Osteocyte (in vitro differentiated cells): ENCODE data around the gene CRYZ. TPM values are rescaled to one million over a fixed set of nuclear protein-coding genes. Genes with fewer than 3 reads are reported as not detected.
A peak's percentile ranks its signal among the peaks of the same experiment; 100 is the strongest.

Experiments used
- DNase-seq: peaks from one replicate; pipeline ENCODE4 v3.0.0; 2021; ENCODE audit warnings: mixed read lengths; ENCODE audit not compliant: unreplicated experiment; ENCODE audit errors: extremely low spot score
- H3K27ac Mint-ChIP-seq: one replicate; pipeline ENCODE4 v1.8.0; 2021; ENCODE audit warnings: mild to moderate bottlenecking, mixed read lengths; ENCODE audit not compliant: unreplicated experiment
- H3K27me3 Mint-ChIP-seq: one replicate; pipeline ENCODE4 v1.8.0; 2021; ENCODE audit warnings: mixed read lengths; ENCODE audit not compliant: unreplicated experiment
- H3K36me3 Mint-ChIP-seq: one replicate; pipeline ENCODE4 v1.8.0; 2021; ENCODE audit warnings: mixed read lengths; ENCODE audit not compliant: unreplicated experiment
- H3K4me1 Mint-ChIP-seq: one replicate; pipeline ENCODE4 v1.8.0; 2021; ENCODE audit warnings: mixed read lengths; ENCODE audit not compliant: unreplicated experiment
- H3K4me3 Mint-ChIP-seq: one replicate; pipeline ENCODE4 v1.8.0; 2021; ENCODE audit warnings: mild to moderate bottlenecking, moderate library complexity, mixed read lengths; ENCODE audit not compliant: unreplicated experiment
- H3K9me3 Mint-ChIP-seq: one replicate; pipeline ENCODE4 v1.8.0; 2021; ENCODE audit warnings: mixed read lengths; ENCODE audit not compliant: unreplicated experiment
- CTCF ChIP-seq: fragments of 200-600 bp; sonication (generic); IDR thresholded peaks from 2 replicates; pipeline ENCODE4 v1.5.0; 2021; ENCODE audit warnings: antibody characterized with exemption, mild to moderate bottlenecking, moderate library complexity
- total RNA-seq: library from RNA; stranded (reverse); gene quantifications from 2 replicates; pipeline ENCODE4 v1.2.1, GENCODE V29; 2021

CRYZ gene
- total RNA-seq, 1 donor from 2014 or later = 7.1 TPM

DNA sequence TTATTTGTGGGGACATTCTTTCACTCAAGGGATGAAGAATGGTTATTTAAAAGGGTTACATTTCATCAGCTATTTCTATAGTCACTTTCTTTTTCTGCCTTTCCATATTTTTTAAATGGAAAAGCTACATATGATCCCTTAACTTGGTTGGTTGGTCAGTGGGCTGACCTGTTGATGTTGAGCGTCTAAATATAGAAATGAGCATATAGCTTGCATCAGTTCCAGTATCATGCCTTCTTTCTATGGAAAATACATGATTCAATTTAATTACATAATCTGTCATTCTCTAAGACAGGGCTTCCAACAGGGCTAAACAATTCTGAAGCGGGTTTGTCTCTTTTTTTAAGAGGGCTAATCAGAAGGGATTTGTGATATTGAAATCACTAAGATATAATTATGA, 40.7 kb upstream of the CRYZ start:
- no peaks in the 10 kb centered on the region for H3K9me3 Mint-ChIP-seq
- H3K27me3 Mint-ChIP-seq = peaks cover 27% of the 10 kb centered on the region
- no peak overlapping the region for H3K27ac Mint-ChIP-seq
- no peaks in the 10 kb centered on the region for H3K4me1 Mint-ChIP-seq
- H3K4me3 Mint-ChIP-seq = no peak overlapping the region
- no peaks in the 10 kb centered on the region for H3K36me3 Mint-ChIP-seq
- TF ChIP-seq CTCF = no peak
- DNase-seq = no peak

DNA sequence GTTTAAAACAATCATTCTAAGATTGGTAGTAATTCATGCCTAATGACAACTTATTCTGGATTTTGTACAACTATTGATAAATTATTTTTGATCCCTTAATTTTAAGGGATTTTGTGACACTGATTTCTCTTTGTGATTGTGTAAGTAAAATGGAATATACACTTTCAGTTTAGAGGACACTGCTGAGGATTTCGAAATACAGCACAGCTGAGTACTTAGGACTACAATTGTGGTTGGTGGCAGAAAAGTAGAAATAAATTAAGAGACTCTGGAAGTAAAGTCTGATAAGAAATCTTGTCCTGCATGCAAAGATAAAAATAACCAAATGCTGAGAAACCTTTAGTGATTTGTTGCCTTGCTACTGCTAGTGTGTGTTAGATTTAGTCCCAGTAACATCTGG, 40.1 kb upstream of the CRYZ start:
- no peak for TF ChIP-seq CTCF

DNA sequence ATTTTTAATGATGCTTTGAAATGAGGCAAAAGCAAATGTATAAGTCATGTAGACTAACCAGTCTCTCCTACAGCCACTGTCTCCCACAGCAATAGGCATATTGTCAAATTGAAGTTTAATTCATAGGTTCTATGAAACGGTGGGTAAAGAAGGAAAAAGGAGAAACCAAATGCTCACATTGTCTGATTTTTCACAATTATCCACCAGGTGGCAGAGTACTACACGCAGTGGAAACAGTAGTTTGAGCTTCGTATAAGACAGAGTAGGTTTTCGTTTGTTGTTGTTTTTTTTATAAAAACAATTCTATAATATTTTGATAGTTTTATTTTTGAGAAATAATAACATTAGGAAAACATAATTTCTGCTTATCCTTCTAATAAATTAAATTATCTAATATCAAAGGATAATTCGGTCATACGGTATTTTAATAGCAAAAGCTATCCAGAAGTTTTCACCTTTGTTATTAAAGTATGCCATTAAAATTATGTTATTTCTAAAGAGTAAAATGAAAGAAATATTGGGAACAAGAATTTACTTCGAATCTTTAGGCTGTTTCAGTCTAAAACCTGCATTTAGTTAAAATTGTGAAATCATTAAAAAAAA, 39.2 kb upstream of the CRYZ start:
- peak; percentile 80 for TF ChIP-seq CTCF
- no peak overlapping the region for H3K4me3 Mint-ChIP-seq
- H3K27me3 Mint-ChIP-seq = peaks cover 27% of the 10 kb centered on the region
- H3K27ac Mint-ChIP-seq = no peak overlapping the region
- no peaks in the 10 kb centered on the region for H3K4me1 Mint-ChIP-seq
- DNase-seq = no peak
- H3K9me3 Mint-ChIP-seq = no peaks in the 10 kb centered on the region
- H3K36me3 Mint-ChIP-seq = no peaks in the 10 kb centered on the region

More for the DNA sequence above, 40.1 kb upstream of the CRYZ start:
- no peak overlapping the region for H3K27ac Mint-ChIP-seq
- no peaks in the 10 kb centered on the region for H3K9me3 Mint-ChIP-seq
- H3K27me3 Mint-ChIP-seq = peaks cover 27% of the 10 kb centered on the region
- DNase-seq = no peak
- no peaks in the 10 kb centered on the region for H3K36me3 Mint-ChIP-seq
- H3K4me3 Mint-ChIP-seq = no peak overlapping the region
- H3K4me1 Mint-ChIP-seq = no peaks in the 10 kb centered on the region

GRCh38 chr1:74767490-74767889, 34.6 kb upstream of the CRYZ start:
- Mint-ChIP-seq H3K9me3 (no peaks in the 10 kb centered on the region), H3K4me1 (no peaks in the 10 kb centered on the region), H3K27ac (no peak overlapping the region), H3K36me3 (no peaks in the 10 kb centered on the region), H3K4me3 (no peak overlapping the region), H3K27me3 (peaks cover 15% of the 10 kb centered on the region)
- no peak for TF ChIP-seq CTCF
- DNase-seq = no peak

GRCh38 chr1:74766579-74766978, 33.7 kb upstream of the CRYZ start:
- Mint-ChIP-seq H3K27me3 (peaks cover 12% of the 10 kb centered on the region), H3K27ac (no peak overlapping the region), H3K4me1 (no peaks in the 10 kb centered on the region), H3K36me3 (no peaks in the 10 kb centered on the region), H3K4me3 (no peak overlapping the region), H3K9me3 (no peaks in the 10 kb centered on the region)
- no peak for DNase-seq
- no peak for TF ChIP-seq CTCF
